HG03103 (cell line): ENCODE results near the gene CA14.
A peak's percentile ranks its signal among the peaks of the same experiment; 100 is the strongest.
"Not testable (repeated sequence)": the region's sequence is repeated elsewhere in the genome, so short reads cannot be mapped to it uniquely, and the experiment has no call there.

ENCODE experiments used
- ATAC-seq: cut with Tn5 transposase; IDR thresholded peaks from one replicate; pipeline ENCODE4 v1.9.1; 2021; ENCODE audit warnings: low read depth; ENCODE audit not compliant: unreplicated experiment

CA14 gene

DNA sequence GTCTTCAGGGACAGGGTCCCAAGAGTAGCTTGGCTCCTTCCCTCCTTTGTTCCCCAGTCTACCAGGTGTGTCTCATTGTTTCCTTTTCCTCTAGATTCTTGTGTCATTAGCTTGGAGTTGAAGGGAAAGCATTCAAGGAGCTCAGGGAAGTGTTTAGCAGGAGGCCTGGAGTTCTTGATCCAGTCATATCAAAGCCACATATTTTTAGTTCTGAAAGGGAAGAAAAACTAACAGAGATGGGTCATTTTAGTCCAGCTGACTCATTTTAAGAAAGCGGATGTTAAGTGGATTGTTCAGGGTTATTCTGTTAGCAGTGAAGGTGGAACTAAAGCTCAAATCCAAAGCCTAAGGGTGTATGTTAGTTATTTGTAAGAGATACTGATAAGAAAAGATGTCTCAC is 15.7 kb downstream of the CA14 start:
- ATAC-seq = no peak

- ATAC-seq = no peak
Observed at GRCh38 chr1:150280138-150280707, 22.6 kb downstream of the CA14 start.

DNA sequence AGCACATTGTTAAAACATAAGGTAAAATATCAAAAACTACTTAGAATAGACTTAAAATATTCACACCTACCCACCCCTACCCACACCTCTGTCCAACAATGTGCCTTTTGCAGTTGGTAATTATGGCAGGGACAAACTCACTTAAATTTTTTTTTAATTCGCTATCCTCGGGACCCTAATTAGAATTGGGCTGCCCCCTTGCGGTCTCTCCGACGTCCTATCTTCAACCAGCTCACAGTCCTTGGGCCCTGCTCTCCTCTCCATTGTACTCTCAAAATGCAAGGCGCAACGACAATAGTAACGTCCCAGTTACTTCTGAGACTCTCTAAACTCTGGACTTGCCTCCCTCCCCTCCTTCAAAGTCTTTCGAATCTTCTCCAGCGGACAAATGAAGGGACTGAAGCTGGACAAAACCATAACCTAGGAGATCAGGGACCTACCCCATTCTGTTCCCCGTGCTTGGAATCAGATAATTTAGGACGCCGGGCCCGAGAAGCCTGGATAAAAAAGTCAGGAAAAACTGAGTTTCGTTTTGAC is 23.7 kb downstream of the CA14 start:
- no peak for ATAC-seq

GRCh38 chr1:150281758-150282557 is 24.4 kb downstream of the CA14 start, which contains the start of gene CIART:
Gene CIART, plus strand, starts transcription at chr1:150282554. Its CDS starts 714 bp downstream, at chr1:150283268.
- no peak for ATAC-seq

DNA sequence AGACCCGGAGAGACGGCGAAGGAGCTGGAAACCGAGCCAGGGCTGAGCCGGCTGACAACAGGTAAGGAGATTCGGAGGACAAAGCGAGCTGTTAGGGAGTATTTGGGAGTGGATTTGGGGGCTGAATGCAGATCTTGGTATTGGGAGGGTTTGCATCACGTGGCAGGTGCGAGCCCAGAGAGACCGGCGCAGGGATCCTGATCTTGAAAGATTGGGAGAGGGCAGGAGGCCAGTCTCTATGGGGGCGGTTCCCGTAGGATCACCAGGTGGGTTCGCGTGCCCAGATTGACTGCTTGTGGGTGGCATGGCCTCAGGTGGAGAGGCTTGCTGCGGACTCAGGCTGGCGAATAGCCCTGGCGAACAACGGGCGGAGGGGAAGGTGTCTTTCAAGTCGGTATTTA is 25.0 kb downstream of the CA14 start:
- no peak for ATAC-seq

DNA sequence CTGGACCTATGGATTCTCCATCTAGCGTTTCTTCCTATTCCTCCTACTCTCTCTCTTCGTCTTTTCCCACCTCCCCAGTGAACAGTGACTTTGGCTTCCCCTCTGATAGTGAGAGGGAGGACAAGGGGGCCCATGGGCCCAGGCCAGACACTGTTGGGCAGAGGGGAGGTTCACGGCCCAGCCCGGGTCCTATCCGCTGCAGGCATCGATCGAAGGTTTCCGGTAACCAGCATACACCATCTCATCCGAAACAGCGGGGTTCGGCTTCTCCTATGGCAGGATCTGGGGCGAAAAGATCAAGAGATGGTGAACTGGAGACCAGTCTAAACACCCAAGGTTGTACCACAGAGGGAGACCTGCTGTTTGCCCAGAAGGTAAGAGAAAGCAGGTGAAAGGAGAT is 25.7 kb downstream of the CA14 start:
- no peak for ATAC-seq

DNA sequence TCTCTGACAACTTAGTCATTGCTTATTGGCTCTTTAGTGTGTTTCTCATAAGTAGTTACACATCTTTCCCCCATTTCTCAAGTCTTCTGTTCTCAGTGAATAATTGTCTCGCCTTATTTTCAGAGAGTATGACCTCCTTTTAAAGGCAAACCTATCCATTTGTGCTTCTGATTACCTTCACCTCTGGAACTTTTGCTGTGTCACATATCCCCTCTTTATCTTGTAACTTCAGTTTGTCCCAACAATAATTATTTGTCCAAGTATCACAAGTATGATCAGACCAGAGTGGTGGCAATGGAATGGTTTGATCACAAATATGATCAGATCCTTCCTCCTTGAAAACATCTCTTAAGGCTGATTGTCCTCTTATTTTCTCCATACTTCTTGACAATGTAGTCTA is 30.8 kb downstream of the CA14 start:
- no peak for ATAC-seq

- no peak for ATAC-seq
Observed at GRCh38 chr1:150288822-150289221, 31.2 kb downstream of the CA14 start.

GRCh38 chr1:150293433-150294253 is 36.1 kb downstream of the CA14 start, which contains the start of gene MRPS21:
Gene MRPS21, plus strand, starts transcription at chr1:150293861. Its CDS starts 506 bp downstream, at chr1:150294367.
- ATAC-seq = peak; percentile 89

DNA sequence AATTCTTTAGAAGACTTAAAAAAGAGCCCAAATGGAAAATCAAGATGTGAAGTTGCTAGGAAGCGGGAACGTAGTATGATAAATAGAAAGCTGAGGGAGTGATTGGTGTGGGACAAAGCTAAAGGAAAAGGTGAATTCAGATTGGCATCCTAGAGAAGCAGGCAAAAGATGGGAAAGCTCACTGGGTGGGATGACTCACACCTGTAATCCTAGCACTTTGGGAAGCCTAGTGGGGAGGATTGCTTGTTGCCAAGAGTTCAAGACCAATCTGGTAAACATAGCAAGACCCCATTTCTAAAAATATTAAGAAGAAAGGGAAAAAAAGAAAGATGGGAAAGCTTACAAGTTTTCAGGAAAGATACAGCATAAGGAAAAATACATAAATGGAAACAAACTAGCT is 37.9 kb downstream of the CA14 start:
- no peak for ATAC-seq

DNA sequence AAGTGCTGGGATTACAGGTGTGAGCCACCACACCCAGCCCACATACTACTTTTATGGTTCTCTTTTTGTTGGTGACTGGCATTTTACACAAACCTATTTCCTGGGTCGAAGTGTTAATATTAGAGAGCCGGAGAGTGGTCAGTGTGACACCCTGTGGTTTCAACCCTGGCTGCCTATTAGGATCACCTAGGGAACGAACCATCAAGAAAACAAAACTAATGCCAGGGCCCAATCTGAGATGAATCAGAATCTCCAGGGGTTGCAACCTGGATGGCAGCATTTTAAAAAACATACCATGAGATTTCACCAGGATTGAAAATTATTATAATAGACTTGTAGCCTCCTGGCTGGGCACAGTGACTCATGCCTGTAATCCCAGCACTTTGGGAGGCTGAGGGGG is 42.1 kb downstream of the CA14 start:
- ATAC-seq = no peak

DNA sequence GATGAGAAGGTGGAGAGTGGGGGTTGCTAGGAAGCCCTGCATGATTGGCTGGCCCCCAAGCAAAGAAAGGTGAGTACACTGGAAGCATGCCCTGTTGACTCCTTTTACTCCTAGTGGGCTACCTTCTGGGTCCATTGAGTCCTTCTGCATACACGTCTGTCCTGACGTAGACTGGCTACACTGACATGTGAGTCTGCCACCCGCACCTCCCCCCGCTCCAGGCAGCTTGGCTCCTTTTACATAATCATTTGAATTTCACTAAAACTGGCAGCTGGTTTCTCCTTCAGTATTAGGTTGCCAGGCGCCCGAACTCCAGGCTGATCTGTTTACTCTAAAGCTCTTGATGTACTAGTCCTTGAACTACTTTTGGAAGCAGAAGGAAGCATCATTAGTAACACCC is 44.8 kb downstream of the CA14 start:
- no peak for ATAC-seq

- ATAC-seq = no peak
Observed at GRCh38 chr1:150302902-150303301, 45.3 kb downstream of the CA14 start.

GRCh38 chr1:150308585-150308984 is 51.0 kb downstream of the CA14 start:
- not testable (repeated sequence) for ATAC-seq

DNA sequence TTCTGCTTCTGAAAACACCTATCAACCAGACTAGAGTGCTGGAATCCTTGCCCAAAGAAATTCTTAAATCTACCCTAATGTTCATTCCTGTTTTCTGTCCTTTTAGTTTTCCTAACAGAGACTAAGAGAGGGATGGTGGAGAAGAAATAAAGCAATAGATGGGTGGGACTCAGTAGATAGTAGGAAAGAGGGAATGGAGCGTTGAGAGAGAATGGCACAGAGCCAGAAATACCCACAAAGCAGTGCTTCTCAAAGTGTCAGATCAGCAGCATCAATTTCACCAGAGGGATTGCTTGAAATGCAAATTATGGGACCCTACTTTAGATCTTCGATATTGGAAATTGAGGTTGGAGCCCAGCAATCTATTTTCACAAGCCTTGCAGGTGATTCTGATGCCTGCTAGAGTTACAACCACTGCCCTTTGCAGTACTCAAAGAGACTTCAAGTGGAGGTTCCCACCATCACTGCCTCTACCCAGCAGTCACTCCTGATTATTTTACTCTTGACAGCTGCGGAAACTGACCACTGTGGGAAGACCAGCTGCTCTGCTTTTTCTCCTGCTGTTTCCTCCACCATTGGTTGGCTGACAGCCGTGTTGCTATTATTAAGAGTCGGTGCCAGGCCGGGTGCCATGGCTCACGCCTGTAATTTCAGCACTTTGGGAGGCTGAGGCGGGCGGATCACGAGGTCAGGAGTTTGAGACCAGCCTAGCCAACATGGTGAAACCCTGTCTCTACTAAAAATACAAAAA is 52.4 kb downstream of the CA14 start:
- no peak for ATAC-seq

DNA sequence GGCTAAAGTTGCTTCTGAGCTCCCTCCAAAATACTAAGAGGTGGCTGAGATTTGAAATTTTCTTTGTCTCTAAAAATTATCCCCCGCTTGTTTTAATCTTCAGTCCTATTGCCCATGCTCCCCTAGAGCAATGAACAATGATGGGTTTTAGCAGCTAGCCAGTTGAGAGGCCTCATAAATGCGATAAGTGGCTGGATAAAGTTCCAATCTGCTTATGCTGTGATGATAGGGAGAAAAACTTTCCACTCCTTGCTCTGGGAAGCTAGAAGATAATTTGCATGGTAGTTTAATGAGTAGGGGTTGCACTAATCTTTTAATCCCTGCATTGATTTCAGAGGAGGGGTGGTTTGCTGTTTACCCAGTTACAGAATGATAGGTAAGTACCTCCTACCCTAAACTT is 54.2 kb downstream of the CA14 start:
- ATAC-seq = no peak
